HG02885 (cell line): ENCODE measurements around the gene SLC24A5.

Experiments used
- ATAC-seq: cut with Tn5 transposase; IDR thresholded peaks from one replicate; pipeline ENCODE4 v1.9.1; 2021; ENCODE audit warnings: mild to moderate bottlenecking; ENCODE audit not compliant: unreplicated experiment, poor library complexity

Gene SLC24A5

DNA sequence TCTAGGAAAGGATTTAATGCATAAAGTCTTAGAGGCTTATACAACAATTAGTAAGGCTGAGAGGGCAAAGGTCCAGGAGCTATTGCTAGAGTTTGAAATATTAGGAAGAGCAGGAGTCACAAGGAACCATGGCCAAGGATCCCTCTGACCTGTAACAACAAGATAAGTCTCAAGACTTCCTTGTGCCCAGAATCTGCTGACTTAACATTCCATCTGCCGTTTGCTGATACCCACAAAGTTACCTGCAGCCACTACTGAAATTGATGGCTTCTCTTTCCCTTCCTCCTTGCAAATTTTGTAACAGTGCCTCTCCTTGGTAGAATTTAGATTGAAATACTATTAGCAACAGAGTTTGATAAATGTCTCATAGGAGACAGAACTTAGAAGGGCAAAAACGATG, 62.0 kb downstream of the SLC24A5 start:
- ATAC-seq, result no peak

DNA sequence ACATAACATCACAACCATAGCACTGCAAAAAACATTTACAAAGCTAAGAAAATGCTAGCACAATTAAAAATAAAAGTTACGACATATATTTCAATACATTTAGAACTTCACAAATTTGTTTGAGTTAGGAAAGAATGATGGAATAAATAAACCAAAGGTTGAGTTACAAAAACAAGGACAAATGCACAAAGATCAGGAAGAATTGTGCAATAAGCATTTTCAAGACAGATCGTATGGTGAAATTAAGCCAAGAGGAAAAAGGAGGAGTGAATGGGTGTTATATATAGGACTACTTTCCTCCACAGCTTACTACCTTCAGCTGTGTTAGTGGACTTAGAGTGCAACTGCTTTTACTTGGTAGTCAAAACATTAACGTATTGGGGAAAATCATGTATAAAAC, 64.7 kb downstream of the SLC24A5 start:
- ATAC-seq, result no peak

DNA sequence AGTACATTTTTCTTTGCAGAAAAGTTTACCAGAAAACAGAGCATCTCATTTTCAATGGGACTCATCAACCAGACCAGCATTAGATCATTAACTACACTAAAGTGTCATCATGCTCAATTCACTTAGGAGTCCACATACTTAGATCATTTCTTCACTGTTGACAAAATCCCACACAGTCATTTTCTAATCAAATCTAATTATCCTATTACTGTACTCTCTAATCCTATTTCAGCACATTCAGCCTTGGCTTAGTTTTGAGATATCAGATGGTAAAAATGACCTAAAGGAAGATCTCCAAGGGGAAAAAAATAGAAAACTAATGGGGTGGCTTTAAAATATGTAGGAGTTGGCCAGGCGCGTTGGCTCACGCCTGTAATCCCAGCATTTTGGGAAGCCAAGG, 65.5 kb downstream of the SLC24A5 start:
- no peak for ATAC-seq

- no peak for ATAC-seq
Observed at GRCh38 chr15:48190932-48191573, 70.3 kb downstream of the SLC24A5 start.

DNA sequence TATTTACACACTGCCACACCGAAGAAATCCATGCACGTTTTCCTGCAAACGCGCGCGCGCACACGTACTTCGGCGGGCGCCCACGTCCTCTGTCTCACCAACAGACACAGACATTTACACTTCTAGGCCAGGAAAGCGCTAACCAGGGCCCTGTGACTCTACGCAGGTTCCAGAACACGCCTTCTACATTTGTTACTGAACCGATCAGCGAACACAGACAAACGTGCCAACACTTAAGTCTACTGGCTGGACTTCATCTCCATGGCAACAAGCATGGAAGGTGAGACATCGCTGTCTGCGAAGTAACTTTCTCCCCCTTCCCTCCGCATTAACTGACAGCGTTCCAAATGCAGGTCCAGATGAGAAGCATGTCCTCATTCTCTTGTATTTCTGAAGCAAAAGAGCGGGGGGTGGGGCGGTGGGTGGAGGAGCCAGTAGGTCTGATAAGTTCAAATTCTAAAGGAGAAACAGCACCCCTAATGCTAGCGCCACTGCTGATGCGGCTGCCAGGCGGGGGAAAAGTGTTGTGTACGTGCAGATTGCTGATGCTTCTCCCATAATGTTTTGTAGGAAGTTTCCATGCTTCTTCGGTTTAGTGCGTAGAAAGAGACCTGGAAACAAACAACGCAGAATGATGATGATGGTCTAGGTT, 70.9 kb downstream of the SLC24A5 start, which contains the start of gene CTXN2:
Gene CTXN2, plus strand, starts transcription at position 92 of the 652 bp plus-strand sequence. CDS start 9,636 bp downstream, outside the sequence.
- ATAC-seq, result no peak
